Measurements from ENCODE around the gene PPFIA1. TPM values are rescaled to one million over a fixed set of nuclear protein-coding genes. Genes with fewer than 3 reads are reported as not detected.

The PPFIA1 gene
- total and polyA plus RNA-seq, 2 donors (not counting 1 experiment from before 2014, with no cell fraction given) = 38.8 to 39.8 TPM

GRCh38 chr11:70381350-70381749 is 110.9 kb downstream of the PPFIA1 start:
- H2AFZ ChIP-seq (ENCODE audit: low read length) = no peak overlapping the region
- peak overlapping the region; percentile 63 for H3K4me2 ChIP-seq (ENCODE audit: extremely low read depth, insufficient read depth, low read length)
- no peak for TF ChIP-seq EZH2 (IDR thresholded peaks at IDR 0.05; ENCODE audit: low read length, missing control alignments)
- TF ChIP-seq, protein P1, sequence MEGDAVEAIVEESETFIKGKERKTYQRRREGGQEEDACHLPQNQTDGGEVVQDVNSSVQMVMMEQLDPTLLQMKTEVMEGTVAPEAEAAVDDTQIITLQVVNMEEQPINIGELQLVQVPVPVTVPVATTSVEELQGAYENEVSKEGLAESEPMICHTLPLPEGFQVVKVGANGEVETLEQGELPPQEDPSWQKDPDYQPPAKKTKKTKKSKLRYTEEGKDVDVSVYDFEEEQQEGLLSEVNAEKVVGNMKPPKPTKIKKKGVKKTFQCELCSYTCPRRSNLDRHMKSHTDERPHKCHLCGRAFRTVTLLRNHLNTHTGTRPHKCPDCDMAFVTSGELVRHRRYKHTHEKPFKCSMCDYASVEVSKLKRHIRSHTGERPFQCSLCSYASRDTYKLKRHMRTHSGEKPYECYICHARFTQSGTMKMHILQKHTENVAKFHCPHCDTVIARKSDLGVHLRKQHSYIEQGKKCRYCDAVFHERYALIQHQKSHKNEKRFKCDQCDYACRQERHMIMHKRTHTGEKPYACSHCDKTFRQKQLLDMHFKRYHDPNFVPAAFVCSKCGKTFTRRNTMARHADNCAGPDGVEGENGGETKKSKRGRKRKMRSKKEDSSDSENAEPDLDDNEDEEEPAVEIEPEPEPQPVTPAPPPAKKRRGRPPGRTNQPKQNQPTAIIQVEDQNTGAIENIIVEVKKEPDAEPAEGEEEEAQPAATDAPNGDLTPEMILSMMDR (conservative IDR thresholded peaks at IDR 0.05 in 1 of 2, IDR thresholded peaks at IDR 0.05 in 1 of 2; ENCODE audit: low read depth in 1 of 2, low read length in 2 of 2) = no peak
- H3K9me3 ChIP-seq (ENCODE audit: control insufficient read depth, insufficient read depth, low read depth, low read length) = no peaks in the 10 kb centered on the region
- H3K9ac ChIP-seq (ENCODE audit: insufficient read depth, low read length) = peak overlapping the region; percentile 1
- peaks cover 8% of the 10 kb centered on the region for H3K4me1 ChIP-seq (ENCODE audit: control insufficient read depth, extremely low read depth, insufficient read depth, low read length)
- H3K36me3 ChIP-seq (ENCODE audit: control insufficient read depth, insufficient read depth, low read length) = peaks cover 12% of the 10 kb centered on the region
- no peaks in the 10 kb centered on the region for H3K27me3 ChIP-seq (ENCODE audit: control insufficient read depth, insufficient read depth, low read length)
- peak overlapping the region; percentile 94 for H3K27ac ChIP-seq (ENCODE audit: insufficient read depth, low read length)
- no peaks in the 10 kb centered on the region for H4K20me1 ChIP-seq (ENCODE audit: control insufficient read depth, extremely low read depth, insufficient read depth, low read length)
- H3K4me3 ChIP-seq (replicated peaks in 1 of 4; ENCODE audit: control extremely low read depth in 1 of 4, insufficient read depth in 1 of 4, low read depth in 3 of 4, low read length in 4 of 4) = no peak overlapping the region
- peaks cover 2% of the 10 kb centered on the region for H3K79me2 ChIP-seq (ENCODE audit: control insufficient read depth, insufficient read depth, low read length)
- no peak for DNase-seq (ENCODE audit: low read depth in 2 of 2)

DNA sequence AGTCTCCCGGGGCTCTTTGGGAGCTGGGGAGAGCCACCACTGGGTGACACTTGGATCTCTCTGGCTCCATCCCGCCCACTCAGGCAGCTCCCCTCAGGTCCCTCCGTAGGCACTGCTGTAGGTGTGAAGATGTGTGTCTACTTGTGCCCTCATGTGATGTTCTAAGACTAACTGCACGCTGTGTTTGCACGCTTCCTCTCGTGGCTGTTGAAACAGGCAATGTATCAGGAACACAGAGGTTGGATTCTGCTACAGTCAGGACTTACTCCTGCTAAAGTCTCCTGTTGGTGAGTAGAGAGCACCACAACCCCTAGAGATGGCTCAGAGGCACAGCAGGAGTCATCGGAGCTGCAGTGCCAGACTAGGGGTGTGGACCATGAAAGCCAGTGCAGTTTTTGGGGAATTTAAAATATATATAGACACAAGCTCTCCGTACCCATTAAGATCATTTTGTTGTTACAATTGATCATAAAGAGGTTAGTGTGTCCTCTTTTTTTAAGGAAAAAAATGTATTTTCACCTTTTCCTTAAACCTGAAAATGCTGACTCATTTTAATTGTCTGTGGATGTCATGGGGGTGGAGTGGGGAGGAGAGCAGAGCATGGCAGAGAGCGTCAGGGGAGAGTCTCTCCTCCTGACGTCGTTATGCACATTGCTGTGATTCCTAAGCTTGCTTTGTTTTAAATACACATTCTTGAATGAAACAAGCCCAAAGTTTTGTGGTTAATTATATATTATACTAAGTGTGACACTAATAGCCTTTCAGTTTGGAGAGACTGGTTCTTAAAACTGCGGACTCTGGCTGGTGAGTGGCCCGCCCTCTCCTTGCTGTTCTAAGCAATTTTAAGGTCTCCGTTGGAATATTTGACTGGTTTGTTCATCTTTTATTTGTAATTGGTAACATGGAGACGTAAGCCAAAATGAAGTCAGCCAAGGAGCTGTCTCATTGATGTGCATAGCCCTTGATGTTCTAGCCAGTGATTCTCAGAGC is 111.7 kb downstream of the PPFIA1 start:
- peak; percentile 85 to 87 for DNase-seq (ENCODE audit: low read depth in 2 of 2)
- peak overlapping the region in 1 of 4 experiments; percentile 19 for H3K4me3 ChIP-seq (replicated peaks in 1 of 4; ENCODE audit: control extremely low read depth in 1 of 4, insufficient read depth in 1 of 4, low read depth in 3 of 4, low read length in 4 of 4)
- H3K4me1 ChIP-seq (ENCODE audit: control insufficient read depth, extremely low read depth, insufficient read depth, low read length) = peaks cover 8% of the 10 kb centered on the region
- H3K4me2 ChIP-seq (ENCODE audit: extremely low read depth, insufficient read depth, low read length) = peak overlapping the region; percentile 63
- H3K9ac ChIP-seq (ENCODE audit: insufficient read depth, low read length) = peak overlapping the region; percentile 44
- no peaks in the 10 kb centered on the region for H4K20me1 ChIP-seq (ENCODE audit: control insufficient read depth, extremely low read depth, insufficient read depth, low read length)
- peaks cover 2% of the 10 kb centered on the region for H3K79me2 ChIP-seq (ENCODE audit: control insufficient read depth, insufficient read depth, low read length)
- TF ChIP-seq, protein P1 (conservative IDR thresholded peaks at IDR 0.05 in 1 of 2, IDR thresholded peaks at IDR 0.05 in 1 of 2; ENCODE audit: low read depth in 1 of 2, low read length in 2 of 2) = peak; percentile 15 to 32
- no peak for TF ChIP-seq EZH2 (IDR thresholded peaks at IDR 0.05; ENCODE audit: low read length, missing control alignments)
- no peaks in the 10 kb centered on the region for H3K27me3 ChIP-seq (ENCODE audit: control insufficient read depth, insufficient read depth, low read length)
- H3K9me3 ChIP-seq (ENCODE audit: control insufficient read depth, insufficient read depth, low read depth, low read length) = no peaks in the 10 kb centered on the region
- peak overlapping the region; percentile 94 for H3K27ac ChIP-seq (ENCODE audit: insufficient read depth, low read length)
- H2AFZ ChIP-seq (ENCODE audit: low read length) = no peak overlapping the region
- H3K36me3 ChIP-seq (ENCODE audit: control insufficient read depth, insufficient read depth, low read length) = peaks cover 12% of the 10 kb centered on the region

- Histone ChIP-seq H3K36me3 (ENCODE audit: control insufficient read depth, insufficient read depth, low read length) (peaks cover 5% of the 10 kb centered on the region), H3K27ac (ENCODE audit: insufficient read depth, low read length) (peak overlapping the region; percentile 54), H2AFZ (ENCODE audit: low read length) (no peak overlapping the region), H3K4me2 (ENCODE audit: extremely low read depth, insufficient read depth, low read length) (no peak overlapping the region), H3K79me2 (ENCODE audit: control insufficient read depth, insufficient read depth, low read length) (peaks cover 2% of the 10 kb centered on the region), H4K20me1 (ENCODE audit: control insufficient read depth, extremely low read depth, insufficient read depth, low read length) (no peaks in the 10 kb centered on the region), H3K9ac (ENCODE audit: insufficient read depth, low read length) (no peak overlapping the region), H3K4me3 (replicated peaks in 1 of 4; ENCODE audit: control extremely low read depth in 1 of 4, insufficient read depth in 1 of 4, low read depth in 3 of 4, low read length in 4 of 4) (no peak overlapping the region), H3K9me3 (ENCODE audit: control insufficient read depth, insufficient read depth, low read depth, low read length) (no peaks in the 10 kb centered on the region), H3K27me3 (ENCODE audit: control insufficient read depth, insufficient read depth, low read length) (no peaks in the 10 kb centered on the region), H3K4me1 (ENCODE audit: control insufficient read depth, extremely low read depth, insufficient read depth, low read length) (peaks cover 8% of the 10 kb centered on the region)
- no peak for TF ChIP-seq EZH2 (IDR thresholded peaks at IDR 0.05; ENCODE audit: low read length, missing control alignments)
- TF ChIP-seq, protein P1 (conservative IDR thresholded peaks at IDR 0.05 in 1 of 2, IDR thresholded peaks at IDR 0.05 in 1 of 2; ENCODE audit: low read depth in 1 of 2, low read length in 2 of 2) = no peak
- DNase-seq (ENCODE audit: low read depth in 2 of 2) = no peak
Measured at GRCh38 chr11:70383664-70384565, 113.4 kb downstream of the PPFIA1 start.
